Stimulated activated CD4-positive, alpha-beta T cell treated with anti-CD3 and anti-CD28 coated beads, TNF-alpha, amount 100 ng/mL, for 4 hours (primary cell): Measurements from ENCODE around the gene DMXL1.
"Not testable (repeated sequence)": the region's sequence is repeated elsewhere in the genome, so short reads cannot be mapped to it uniquely, and the experiment has no call there.

Source experiments
- DNase-seq, 3 experiments: peaks; one replicate each; pipeline ENCODE4 v3.0.0-alpha.2; 2020; ENCODE audit warnings: low read depth in 3 of 3

DMXL1 gene

GRCh38 chr5:119212676-119213075, 141.8 kb downstream of the DMXL1 start:
- DNase-seq, result no peak

- no peak for DNase-seq
These were observed 146.3 kb downstream of the DMXL1 start for GRCh38 chr5:119217183-119217582.

- DNase-seq, result no peak
These were observed 148.2 kb downstream of the DMXL1 start for GRCh38 chr5:119218830-119219782.

GRCh38 chr5:119220576-119221197, 149.8 kb downstream of the DMXL1 start:
- no peak for DNase-seq

- DNase-seq, result no peak
These were observed 150.4 kb downstream of the DMXL1 start for GRCh38 chr5:119221330-119221729.

- no peak for DNase-seq
These were observed 159.1 kb downstream of the DMXL1 start for GRCh38 chr5:119229950-119230349.

- no peak for DNase-seq
These were observed 167.6 kb downstream of the DMXL1 start for GRCh38 chr5:119238265-119239118.

GRCh38 chr5:119239119-119239417, 168.2 kb downstream of the DMXL1 start:
- no peak for DNase-seq

- not testable (repeated sequence) for DNase-seq
These were observed 168.9 kb downstream of the DMXL1 start for GRCh38 chr5:119239826-119240225.

GRCh38 chr5:119243888-119244287, 173.0 kb downstream of the DMXL1 start:
- no peak for DNase-seq

- no peak for DNase-seq
These were observed 180.3 kb downstream of the DMXL1 start for GRCh38 chr5:119250946-119251901.

GRCh38 chr5:119255571-119256356, 184.9 kb downstream of the DMXL1 start:
- no peak for DNase-seq

GRCh38 chr5:119257613-119258012, 186.7 kb downstream of the DMXL1 start:
- DNase-seq, result no peak

- no peak for DNase-seq
These were observed 192.8 kb downstream of the DMXL1 start for GRCh38 chr5:119263639-119264038.

GRCh38 chr5:119264186-119264585, 193.3 kb downstream of the DMXL1 start:
- DNase-seq, result no peak

GRCh38 chr5:119267958-119268386, 197.1 kb downstream of the DMXL1 start:
- peak; percentile 30 to 53 (median 31) for DNase-seq

GRCh38 chr5:119268387-119269060, 197.6 kb downstream of the DMXL1 start:
- DNase-seq, result peak; percentile 93 to 96 (median 95)

- DNase-seq, result no peak
These were observed 198.4 kb downstream of the DMXL1 start for GRCh38 chr5:119269061-119269944.

- DNase-seq, result no peak
These were observed 199.3 kb downstream of the DMXL1 start for GRCh38 chr5:119270121-119270565.
